WERI-Rb-1 (cell line): ENCODE measurements around the gene GOLGA6L7.
A peak's percentile ranks its signal among the peaks of the same experiment; 100 is the strongest.

Experiments used
- DNase-seq: peaks from one replicate; pipeline ENCODE4 v3.0.0-alpha.2; 2020
- H3K27ac ChIP-seq: fragments of 250-450 bp; sonication (Bioruptor Pico); 2 replicates; pipeline ENCODE4 v1.5.1; 2020; ENCODE audit warnings: mild to moderate bottlenecking, moderate library complexity
- H3K27me3 ChIP-seq: fragments of 250-450 bp; sonication (Bioruptor Pico); 2 replicates; pipeline ENCODE4 v1.5.1; 2021; ENCODE audit warnings: mild to moderate bottlenecking, low read depth, moderate library complexity; ENCODE audit not compliant: insufficient read depth, severe bottlenecking
- H3K36me3 ChIP-seq: fragments of 250-450 bp; sonication (Bioruptor Pico); 2 replicates; pipeline ENCODE4 v1.5.1; 2020; ENCODE audit warnings: mild to moderate bottlenecking, moderate library complexity
- H3K4me3 ChIP-seq: 2 replicates; pipeline ENCODE4 v1.5.1; 2011; ENCODE audit warnings: low read depth, mild to moderate bottlenecking, control low read depth, low read length
- H3K9me3 ChIP-seq: fragments of 250-450 bp; sonication (Bioruptor Pico); 2 replicates; pipeline ENCODE4 v1.5.1; 2021; ENCODE audit warnings: mild to moderate bottlenecking, moderate library complexity; ENCODE audit not compliant: severe bottlenecking
- CTCF ChIP-seq: IDR thresholded peaks from 2 replicates; pipeline ENCODE4 v1.5.1; 2011; ENCODE audit warnings: low read depth, mild to moderate bottlenecking, control low read depth, inconsistent platforms, low read length

GOLGA6L7 gene

GRCh38 chr15:28885128-28885629, 36.7 kb upstream of the GOLGA6L7 start:
- peak overlapping the region; percentile 75 for H3K4me3 ChIP-seq
- no peaks in the 10 kb centered on the region for H3K36me3 ChIP-seq
- no peak for TF ChIP-seq CTCF

GRCh38 chr15:28884151-28884940, 35.9 kb upstream of the GOLGA6L7 start:
- Histone ChIP-seq H3K9me3 (no peaks in the 10 kb centered on the region), H3K4me3 (no peak overlapping the region), H3K27ac (no peak overlapping the region), H3K36me3 (no peaks in the 10 kb centered on the region), H3K27me3 (no peaks in the 10 kb centered on the region)
- DNase-seq = no peak
- TF ChIP-seq CTCF = no peak

More at GRCh38 chr15:28885128-28885629, 36.7 kb upstream of the GOLGA6L7 start:
- Histone ChIP-seq H3K27ac (peak overlapping the region; percentile 82), H3K27me3 (no peaks in the 10 kb centered on the region), H3K9me3 (no peaks in the 10 kb centered on the region)
- DNase-seq = no peak

- H3K27ac ChIP-seq = no peak overlapping the region
- no peaks in the 10 kb centered on the region for H3K9me3 ChIP-seq
- H3K36me3 ChIP-seq = no peaks in the 10 kb centered on the region
- peak; percentile 41; the same call in 1 of the 2 replicates for TF ChIP-seq CTCF
- DNase-seq = no peak
- no peaks in the 10 kb centered on the region for H3K27me3 ChIP-seq
- no peak overlapping the region for H3K4me3 ChIP-seq
Measured at GRCh38 chr15:28881600-28881999, 33.2 kb upstream of the GOLGA6L7 start.

GRCh38 chr15:28881170-28881569, 32.7 kb upstream of the GOLGA6L7 start:
- Histone ChIP-seq H3K9me3 (no peaks in the 10 kb centered on the region), H3K27me3 (no peaks in the 10 kb centered on the region), H3K27ac (no peak overlapping the region), H3K36me3 (no peaks in the 10 kb centered on the region), H3K4me3 (no peak overlapping the region)
- DNase-seq = no peak
- no peak for TF ChIP-seq CTCF

- Histone ChIP-seq H3K9me3 (no peaks in the 10 kb centered on the region), H3K27ac (no peak overlapping the region), H3K36me3 (no peaks in the 10 kb centered on the region), H3K27me3 (no peaks in the 10 kb centered on the region), H3K4me3 (no peak overlapping the region)
- no peak for DNase-seq
- TF ChIP-seq CTCF = no peak
Measured at GRCh38 chr15:28880680-28881079, 32.2 kb upstream of the GOLGA6L7 start.

- Histone ChIP-seq H3K27me3 (no peaks in the 10 kb centered on the region), H3K4me3 (no peak overlapping the region), H3K27ac (no peak overlapping the region), H3K9me3 (no peaks in the 10 kb centered on the region), H3K36me3 (no peaks in the 10 kb centered on the region)
- no peak for DNase-seq
- no peak for TF ChIP-seq CTCF
Measured at GRCh38 chr15:28879551-28879950, 31.1 kb upstream of the GOLGA6L7 start.
